ENCODE data around the gene MPDU1. TPM values are rescaled to one million over a fixed set of nuclear protein-coding genes. Genes with fewer than 3 reads are reported as not detected.

MPDU1 gene
- total RNA-seq, 1 experiment from 2014 or later = 50.9 TPM

DNA sequence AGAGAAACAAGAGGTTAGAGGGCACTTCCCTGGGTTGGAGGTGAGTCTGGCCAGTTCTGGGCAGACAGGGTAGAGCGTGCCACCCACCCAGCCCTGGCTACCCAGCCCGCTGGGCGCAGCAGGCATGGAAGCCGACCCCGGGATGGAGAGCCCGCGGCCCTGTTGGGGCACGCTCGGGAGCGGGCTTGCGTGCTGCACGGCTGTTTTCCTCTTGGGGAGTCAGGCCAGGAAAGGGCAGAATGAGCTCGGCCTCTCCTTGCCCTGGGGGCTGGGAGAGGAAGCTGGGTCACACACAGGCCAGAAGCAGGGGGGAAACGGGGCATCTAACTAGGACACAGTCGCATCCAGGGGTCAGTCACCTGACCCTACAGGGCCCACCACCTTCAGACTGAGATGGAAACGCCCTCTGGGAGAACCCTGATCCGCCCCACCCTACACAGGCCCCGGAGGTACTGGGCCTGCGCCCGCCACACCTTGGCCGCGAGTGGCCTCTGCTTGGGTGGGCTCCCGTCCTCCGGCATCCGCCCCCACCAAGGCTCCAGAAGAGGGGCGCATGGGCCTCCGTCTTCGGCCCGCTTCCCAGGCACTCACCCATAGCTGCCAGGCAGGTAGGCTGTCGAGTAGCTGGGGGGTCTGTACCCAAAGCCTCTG lies 5.0 kb downstream of the MPDU1 start:
- H3K9ac ChIP-seq (ENCODE audit: low read length) = no peak overlapping the region
- no peak for ATAC-seq
- H2AFZ ChIP-seq (ENCODE audit: low read depth, low read length, poor library complexity, severe bottlenecking) = no peak overlapping the region
- ChIA-PET RAD21 (ENCODE audit: low non-redundant PET in 1 of 2, low total read pairs in 2 of 2, uncharacterized antibody in 2 of 2, unreplicated experiment in 2 of 2) (no interaction called here), CTCF (no interaction called here), POLR2A (no interaction called here)
- H3K9me3 ChIP-seq (ENCODE audit: control insufficient read depth in 1 of 2, insufficient read depth in 1 of 2, low read depth in 1 of 2, low read length in 2 of 2) = no peaks in the 10 kb centered on the region
- H3K9me2 ChIP-seq (ENCODE audit: insufficient read depth) = no peaks in the 10 kb centered on the region
- TF ChIP-seq POLR2AphosphoS5 (IDR thresholded peaks at IDR 0.05; ENCODE audit: low read depth, low read length) (no peak), SP1 (IDR thresholded peaks at IDR 0.05; ENCODE audit: low read depth) (no peak), FOSL1 (IDR thresholded peaks at IDR 0.05; ENCODE audit: low read depth) (no peak), ELF1 (IDR thresholded peaks at IDR 0.05; ENCODE audit: borderline replicate concordance, low read depth) (no peak), POLR2A (IDR thresholded peaks at IDR 0.05; ENCODE audit: borderline replicate concordance, extremely low read depth, insufficient read depth, insufficient read length) (no peak), TCF7L2 (IDR thresholded peaks at IDR 0.05; ENCODE audit: borderline replicate concordance, extremely low read depth, insufficient read depth, insufficient read length) (no peak), EGR1 (IDR thresholded peaks at IDR 0.05; ENCODE audit: low read depth) (no peak), EZH2phosphoT487 (IDR thresholded peaks at IDR 0.05; ENCODE audit: borderline replicate concordance) (no peak)
- TF ChIP-seq, protein P1, sequence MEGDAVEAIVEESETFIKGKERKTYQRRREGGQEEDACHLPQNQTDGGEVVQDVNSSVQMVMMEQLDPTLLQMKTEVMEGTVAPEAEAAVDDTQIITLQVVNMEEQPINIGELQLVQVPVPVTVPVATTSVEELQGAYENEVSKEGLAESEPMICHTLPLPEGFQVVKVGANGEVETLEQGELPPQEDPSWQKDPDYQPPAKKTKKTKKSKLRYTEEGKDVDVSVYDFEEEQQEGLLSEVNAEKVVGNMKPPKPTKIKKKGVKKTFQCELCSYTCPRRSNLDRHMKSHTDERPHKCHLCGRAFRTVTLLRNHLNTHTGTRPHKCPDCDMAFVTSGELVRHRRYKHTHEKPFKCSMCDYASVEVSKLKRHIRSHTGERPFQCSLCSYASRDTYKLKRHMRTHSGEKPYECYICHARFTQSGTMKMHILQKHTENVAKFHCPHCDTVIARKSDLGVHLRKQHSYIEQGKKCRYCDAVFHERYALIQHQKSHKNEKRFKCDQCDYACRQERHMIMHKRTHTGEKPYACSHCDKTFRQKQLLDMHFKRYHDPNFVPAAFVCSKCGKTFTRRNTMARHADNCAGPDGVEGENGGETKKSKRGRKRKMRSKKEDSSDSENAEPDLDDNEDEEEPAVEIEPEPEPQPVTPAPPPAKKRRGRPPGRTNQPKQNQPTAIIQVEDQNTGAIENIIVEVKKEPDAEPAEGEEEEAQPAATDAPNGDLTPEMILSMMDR (IDR thresholded peaks at IDR 0.05 in 2 of 3, conservative IDR thresholded peaks at IDR 0.05 in 1 of 3; ENCODE audit: borderline replicate concordance in 1 of 3, insufficient read depth in 1 of 3, low read depth in 2 of 3, low read length in 2 of 3) = no peak
- TF ChIP-seq, protein P2, sequence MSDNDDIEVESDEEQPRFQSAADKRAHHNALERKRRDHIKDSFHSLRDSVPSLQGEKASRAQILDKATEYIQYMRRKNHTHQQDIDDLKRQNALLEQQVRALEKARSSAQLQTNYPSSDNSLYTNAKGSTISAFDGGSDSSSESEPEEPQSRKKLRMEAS (IDR thresholded peaks at IDR 0.05) = no peak
- no peak overlapping the region for H3K27ac ChIP-seq (ENCODE audit: low read depth, low read length)
- DNase-seq (ENCODE audit: low read depth, low spot score) = no peak
- no TSS peak for BruUV-seq (replicated peaks)
- intact Hi-C loops (cut with micrococcal nuclease) = no loop called here
- no peaks in the 10 kb centered on the region for H4K20me1 ChIP-seq (ENCODE audit: insufficient read depth)
- no peaks in the 10 kb centered on the region for H3K27me3 ChIP-seq (ENCODE audit: insufficient read depth, low read length)
- peaks cover 26 to 36% of the 10 kb centered on the region in 2 experiments; a peak in 3 of 4 replicates for H3K36me3 ChIP-seq (ENCODE audit: control insufficient read depth in 1 of 2, insufficient read depth in 2 of 2, low read length in 2 of 2)
- peaks cover 2 to 33% of the 10 kb centered on the region in 2 experiments; a peak in 3 of 4 replicates for H3K4me1 ChIP-seq (ENCODE audit: control insufficient read depth in 1 of 2, insufficient read depth in 2 of 2, low read length in 2 of 2)
- no peak overlapping the region for H3K4me2 ChIP-seq (ENCODE audit: low read length)
- no peak overlapping the region for H3K4me3 ChIP-seq (replicated peaks in 1 of 2; ENCODE audit: low read depth in 1 of 2, low read length in 2 of 2)
- H3K79me2 ChIP-seq (ENCODE audit: insufficient read depth, low read length) = peaks cover 30% of the 10 kb centered on the region

Measured in HCT116 (cell line).